HL-60/S4 (cell line): Measurements from ENCODE around the gene BAHCC1.

Source experiments
- in situ Hi-C: fragments of 300-500 bp; cut with MboI; formaldehyde crosslinking; loops from 2 replicates; pipeline ENCODE4 v1.14.3; 2022; ENCODE audit warnings: low sequenced_read_pairs

Gene BAHCC1

GRCh38 chr17:81366648-81367047 lies 28.6 kb upstream of the BAHCC1 start:
- in situ Hi-C loops, result no loop called here

GRCh38 chr17:81367171-81367570 lies 28.1 kb upstream of the BAHCC1 start:
- in situ Hi-C loops, result no loop called here

- in situ Hi-C loops, result no loop called here
Observed at GRCh38 chr17:81368161-81369022, 26.9 kb upstream of the BAHCC1 start.

- in situ Hi-C loops, result no loop called here
Observed at GRCh38 chr17:81370294-81370693, 25.0 kb upstream of the BAHCC1 start.

GRCh38 chr17:81371910-81372760 lies 23.1 kb upstream of the BAHCC1 start:
- in situ Hi-C loops, result no loop called here

- in situ Hi-C loops, result no loop called here
Observed at GRCh38 chr17:81373536-81374160, 21.6 kb upstream of the BAHCC1 start.

GRCh38 chr17:81374890-81375289 lies 20.4 kb upstream of the BAHCC1 start:
- in situ Hi-C loops, result no loop called here

- in situ Hi-C loops, result no loop called here
Observed at GRCh38 chr17:81376946-81377714, 18.1 kb upstream of the BAHCC1 start.

- in situ Hi-C loops, result no loop called here
Observed at GRCh38 chr17:81378941-81379511, 16.2 kb upstream of the BAHCC1 start.

GRCh38 chr17:81379523-81379942 lies 15.7 kb upstream of the BAHCC1 start:
- in situ Hi-C loops, result no loop called here

- in situ Hi-C loops, result no loop called here
Observed at GRCh38 chr17:81380131-81380530, 15.1 kb upstream of the BAHCC1 start.

- in situ Hi-C loops, result no loop called here
Observed at GRCh38 chr17:81380666-81381518, 14.4 kb upstream of the BAHCC1 start.

- in situ Hi-C loops, result no loop called here
Observed at GRCh38 chr17:81381632-81382577, 13.4 kb upstream of the BAHCC1 start.

- in situ Hi-C loops, result no loop called here
Observed at GRCh38 chr17:81382851-81383250, 12.4 kb upstream of the BAHCC1 start.

- in situ Hi-C loops, result no loop called here
Observed at GRCh38 chr17:81383504-81384421, 11.5 kb upstream of the BAHCC1 start.

GRCh38 chr17:81384929-81385319 lies 10.3 kb upstream of the BAHCC1 start:
- in situ Hi-C loops, result no loop called here
